GM06990 (cell line): ENCODE results near the gene PTPRQ.
A peak's percentile ranks its signal among the peaks of the same experiment; 100 is the strongest.

ENCODE experiments used
- DNase-seq: peaks from one replicate; pipeline ENCODE4 v3.0.0-alpha.2; 2011; ENCODE audit not compliant: insufficient read length; ENCODE audit errors: extremely low read depth
- H3K27me3 ChIP-seq: replicated peaks from 2 replicates; pipeline ENCODE4 v1.6.0; 2011; ENCODE audit warnings: low read length; ENCODE audit not compliant: control insufficient read depth, insufficient read depth
- H3K36me3 ChIP-seq: 2 replicates; pipeline ENCODE4 v1.5.1; 2011; ENCODE audit warnings: low read length; ENCODE audit not compliant: control insufficient read depth, insufficient read depth
- H3K4me3 ChIP-seq: replicated peaks from 2 replicates; pipeline ENCODE4 v1.5.1; 2011; ENCODE audit warnings: low read depth, mild to moderate bottlenecking, control low read depth, low read length
- CTCF ChIP-seq: IDR thresholded peaks from 2 replicates; pipeline ENCODE4 v1.5.1; 2011; ENCODE audit warnings: low read length, control low read depth, mild to moderate bottlenecking, inconsistent platforms; ENCODE audit not compliant: insufficient read depth, poor library complexity, severe bottlenecking

PTPRQ gene

GRCh38 chr12:80676856-80677255 is 232.8 kb downstream of the PTPRQ start:
- no peak for TF ChIP-seq CTCF
- Histone ChIP-seq H3K27me3 (no peaks in the 10 kb centered on the region), H3K4me3 (no peak overlapping the region), H3K36me3 (no peaks in the 10 kb centered on the region)
- no peak for DNase-seq

- Histone ChIP-seq H3K27me3 (no peaks in the 10 kb centered on the region), H3K36me3 (no peaks in the 10 kb centered on the region), H3K4me3 (no peak overlapping the region)
- no peak for DNase-seq
- no peak for TF ChIP-seq CTCF
Observed at GRCh38 chr12:80677994-80678393, 234.0 kb downstream of the PTPRQ start.

GRCh38 chr12:80679346-80680131 is 235.5 kb downstream of the PTPRQ start:
- no peak for DNase-seq
- TF ChIP-seq CTCF = no peak
- no peak overlapping the region for H3K4me3 ChIP-seq

GRCh38 chr12:80681287-80681686 is 237.3 kb downstream of the PTPRQ start:
- no peaks in the 10 kb centered on the region for H3K36me3 ChIP-seq
- no peak overlapping the region for H3K4me3 ChIP-seq
- DNase-seq = peak; percentile 19
- no peak for TF ChIP-seq CTCF
- H3K27me3 ChIP-seq = no peaks in the 10 kb centered on the region

More at GRCh38 chr12:80679346-80680131, 235.5 kb downstream of the PTPRQ start:
- Histone ChIP-seq H3K36me3 (no peaks in the 10 kb centered on the region), H3K27me3 (no peaks in the 10 kb centered on the region)

- no peak for DNase-seq
- Histone ChIP-seq H3K27me3 (no peaks in the 10 kb centered on the region), H3K4me3 (no peak overlapping the region), H3K36me3 (no peaks in the 10 kb centered on the region)
- TF ChIP-seq CTCF = no peak
Observed at GRCh38 chr12:80681786-80682185, 237.8 kb downstream of the PTPRQ start.

GRCh38 chr12:80684077-80684495 is 240.1 kb downstream of the PTPRQ start:
- no peaks in the 10 kb centered on the region for H3K27me3 ChIP-seq
- no peak for TF ChIP-seq CTCF
- DNase-seq = no peak
- H3K4me3 ChIP-seq = no peak overlapping the region
- no peaks in the 10 kb centered on the region for H3K36me3 ChIP-seq
